Astrocyte of the spinal cord (primary cell): ENCODE measurements around the gene SLC38A8.

Experiments
- DNase-seq: peaks from one replicate; pipeline ENCODE4 v3.0.0; 2011; ENCODE audit warnings: low read depth, low spot score
- H3K4me3 ChIP-seq: 2 replicates; pipeline ENCODE4 v1.5.1; 2011; ENCODE audit warnings: low read depth, mild to moderate bottlenecking, low read length, moderate library complexity
- in situ Hi-C: cut with HindIII; loops from 2 replicates; pipeline ENCODE4 v1.10.0; 2017; ENCODE audit warnings: low sequenced_read_pairs
- TF ChIP-seq, protein P1 (sequence below): IDR thresholded peaks from 2 replicates; pipeline ENCODE4 v1.5.1; 2012; ENCODE audit warnings: low read depth, mild to moderate bottlenecking, low read length, inconsistent platforms

The SLC38A8 gene

DNA sequence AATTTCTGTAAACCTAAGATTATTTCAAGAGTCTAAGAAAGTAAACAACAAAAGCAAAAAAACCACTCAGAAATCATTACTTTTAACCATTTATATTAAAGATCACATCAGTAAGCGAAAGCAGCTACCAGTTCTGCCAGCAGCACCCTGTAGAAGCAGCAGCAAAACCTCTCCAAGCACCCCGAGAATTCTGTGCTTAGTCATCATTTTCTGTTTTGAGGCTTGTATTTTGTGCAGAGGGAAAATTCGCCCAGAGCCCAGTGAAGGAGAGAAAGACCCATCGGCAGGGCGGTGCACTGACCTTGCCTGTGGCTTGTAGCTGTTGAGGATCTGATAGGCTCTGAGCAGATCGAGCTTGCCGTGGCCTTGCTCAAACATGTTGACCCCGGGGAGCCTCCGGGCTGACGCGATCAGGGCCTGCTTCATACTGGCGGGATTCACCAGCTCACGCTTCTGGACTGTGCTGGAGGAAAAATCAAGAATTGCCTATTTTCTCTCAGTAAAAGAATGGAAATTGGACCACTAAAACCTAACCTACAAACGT, 38.9 kb upstream of the SLC38A8 start:
- in situ Hi-C loops: no loop called here
- TF ChIP-seq, protein P1, sequence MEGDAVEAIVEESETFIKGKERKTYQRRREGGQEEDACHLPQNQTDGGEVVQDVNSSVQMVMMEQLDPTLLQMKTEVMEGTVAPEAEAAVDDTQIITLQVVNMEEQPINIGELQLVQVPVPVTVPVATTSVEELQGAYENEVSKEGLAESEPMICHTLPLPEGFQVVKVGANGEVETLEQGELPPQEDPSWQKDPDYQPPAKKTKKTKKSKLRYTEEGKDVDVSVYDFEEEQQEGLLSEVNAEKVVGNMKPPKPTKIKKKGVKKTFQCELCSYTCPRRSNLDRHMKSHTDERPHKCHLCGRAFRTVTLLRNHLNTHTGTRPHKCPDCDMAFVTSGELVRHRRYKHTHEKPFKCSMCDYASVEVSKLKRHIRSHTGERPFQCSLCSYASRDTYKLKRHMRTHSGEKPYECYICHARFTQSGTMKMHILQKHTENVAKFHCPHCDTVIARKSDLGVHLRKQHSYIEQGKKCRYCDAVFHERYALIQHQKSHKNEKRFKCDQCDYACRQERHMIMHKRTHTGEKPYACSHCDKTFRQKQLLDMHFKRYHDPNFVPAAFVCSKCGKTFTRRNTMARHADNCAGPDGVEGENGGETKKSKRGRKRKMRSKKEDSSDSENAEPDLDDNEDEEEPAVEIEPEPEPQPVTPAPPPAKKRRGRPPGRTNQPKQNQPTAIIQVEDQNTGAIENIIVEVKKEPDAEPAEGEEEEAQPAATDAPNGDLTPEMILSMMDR: no peak
- no peak overlapping the region for H3K4me3 ChIP-seq
- no peak for DNase-seq

DNA sequence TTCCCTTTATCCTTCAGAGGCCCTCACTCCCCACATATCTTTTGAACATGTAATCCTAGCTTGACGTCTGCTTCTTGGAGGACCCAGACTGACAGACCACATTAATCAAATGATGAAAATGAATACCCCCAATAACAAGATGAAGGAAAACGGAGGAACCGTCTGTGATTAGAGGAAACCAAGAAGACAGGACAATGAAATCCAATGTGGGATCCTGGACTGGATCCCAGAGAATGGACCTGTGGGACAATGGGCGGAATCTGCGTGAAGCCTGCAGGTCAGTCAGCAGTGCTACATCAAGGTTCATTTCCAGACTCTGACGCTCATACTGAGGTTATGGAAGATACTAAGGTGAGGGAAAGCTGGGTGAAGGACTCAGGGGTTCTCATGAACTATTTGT, 38.2 kb upstream of the SLC38A8 start:
- TF ChIP-seq, protein P1: no peak
- no peak for DNase-seq
- in situ Hi-C loops: no loop called here
- no peak overlapping the region for H3K4me3 ChIP-seq

DNA sequence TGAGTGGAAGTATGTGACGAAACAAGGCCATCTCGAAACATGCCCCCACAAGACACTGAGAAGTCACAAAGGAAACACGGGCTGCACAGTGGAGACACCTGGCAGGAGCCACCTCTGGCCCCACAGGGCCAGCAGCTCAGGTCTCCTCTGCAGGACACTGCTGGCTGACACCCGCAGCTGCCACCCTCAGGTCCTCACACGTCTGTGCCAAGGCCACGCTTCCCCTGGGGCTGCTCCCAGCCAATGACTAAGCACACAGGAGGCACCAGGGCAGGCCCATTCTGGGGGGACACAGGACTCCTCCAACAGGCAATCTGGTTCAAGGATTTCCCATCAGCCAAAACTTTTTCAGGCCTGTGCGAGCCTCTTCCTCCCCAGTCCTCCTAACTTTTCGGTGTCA, 37.8 kb upstream of the SLC38A8 start:
- in situ Hi-C loops: no loop called here
- TF ChIP-seq, protein P1: no peak
- DNase-seq: no peak
- no peak overlapping the region for H3K4me3 ChIP-seq

DNA sequence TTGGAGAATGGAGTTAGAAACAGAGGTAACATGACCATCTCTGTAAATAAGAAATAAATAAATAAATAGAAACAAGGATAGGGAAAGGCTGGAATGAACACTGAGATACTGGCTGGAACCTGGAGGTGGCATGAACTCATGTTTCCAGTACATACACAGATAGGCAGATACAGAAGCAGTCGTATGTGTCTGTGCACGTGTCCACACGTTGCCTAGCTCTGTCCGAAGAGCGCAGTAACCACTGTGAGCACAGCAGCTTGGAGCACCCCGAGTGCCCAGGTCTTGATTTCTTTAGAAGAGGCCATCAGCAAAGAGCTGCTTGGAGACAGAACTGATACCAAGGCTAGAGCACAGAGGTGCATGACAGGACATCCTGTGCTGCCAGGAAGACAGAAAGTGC, 37.1 kb upstream of the SLC38A8 start:
- in situ Hi-C loops: no loop called here
- TF ChIP-seq, protein P1: no peak
- H3K4me3 ChIP-seq: no peak overlapping the region
- DNase-seq: no peak

DNA sequence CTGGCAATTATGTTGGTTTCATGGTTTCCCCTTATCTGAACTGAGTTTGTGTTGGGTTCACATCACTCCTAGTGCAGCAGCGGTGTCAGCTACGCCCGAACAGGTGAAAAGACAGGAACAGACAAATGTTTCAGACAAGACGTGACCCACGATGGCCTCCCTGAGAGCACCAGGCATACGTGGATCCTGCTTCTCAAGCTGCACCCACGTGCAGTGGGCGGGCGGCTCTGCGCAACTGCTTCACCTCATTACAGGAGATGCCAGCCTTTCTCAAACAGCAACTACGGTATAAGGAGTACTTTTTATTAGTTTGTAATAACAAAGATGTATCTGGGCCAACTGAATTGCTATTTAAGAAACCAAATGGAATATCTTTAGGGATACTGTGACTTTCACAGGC, 32.8 kb upstream of the SLC38A8 start:
- in situ Hi-C loops: no loop called here

DNA sequence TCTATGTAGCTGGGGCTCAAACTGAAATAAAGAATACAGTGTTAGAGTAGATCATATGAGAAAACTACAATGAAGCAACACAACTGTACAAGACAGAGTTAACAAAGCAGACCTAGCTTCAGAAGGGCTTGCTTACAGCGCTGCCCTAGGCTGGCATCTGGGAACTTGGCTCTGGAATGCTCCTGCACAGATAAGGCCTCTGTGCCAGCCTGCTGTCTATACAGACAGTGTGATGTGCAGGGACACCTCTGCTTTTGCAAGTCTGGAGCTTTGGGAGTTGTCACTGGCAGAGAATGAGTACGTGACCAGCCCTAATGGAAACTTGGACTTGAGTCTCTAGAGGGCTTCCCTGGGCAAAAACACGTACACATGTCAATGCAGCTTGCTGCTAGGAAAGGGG, 32.1 kb upstream of the SLC38A8 start:
- TF ChIP-seq, protein P1: no peak
- DNase-seq: no peak
- in situ Hi-C loops: no loop called here
- no peak overlapping the region for H3K4me3 ChIP-seq

More for the DNA sequence above, 32.8 kb upstream of the SLC38A8 start:
- DNase-seq: no peak
- TF ChIP-seq, protein P1: no peak
- H3K4me3 ChIP-seq: no peak overlapping the region

DNA sequence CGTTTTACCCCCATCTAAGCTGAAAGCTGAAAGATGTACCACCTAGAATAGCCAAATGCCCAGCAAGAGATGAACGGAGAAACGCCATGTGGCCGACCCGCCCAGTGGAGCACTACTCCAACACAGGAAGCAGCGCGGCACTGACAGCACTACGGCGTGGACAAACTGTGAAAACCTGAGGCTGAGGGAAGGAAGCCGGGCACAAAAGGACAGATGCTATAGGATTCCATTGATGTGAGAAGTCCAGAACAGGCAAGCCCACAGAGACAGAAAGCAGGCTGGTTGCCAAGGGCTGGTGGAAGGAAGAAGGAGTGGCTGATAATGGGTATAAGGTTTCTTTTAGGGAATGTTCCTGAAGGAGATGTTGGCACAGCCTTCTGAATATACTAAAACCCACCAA, 29.4 kb upstream of the SLC38A8 start:
- in situ Hi-C loops: no loop called here

More for the DNA sequence above, 29.4 kb upstream of the SLC38A8 start:
- peak; percentile 52 for DNase-seq
- no peak overlapping the region for H3K4me3 ChIP-seq
- TF ChIP-seq, protein P1: no peak
